T-cell (primary cell): ENCODE measurements around the gene PDXDC1. TPM values are rescaled to one million over a fixed set of nuclear protein-coding genes. Genes with fewer than 3 reads are reported as not detected.
A peak's percentile ranks its signal among the peaks of the same experiment; 100 is the strongest.
"Not testable (repeated sequence)": the region's sequence is repeated elsewhere in the genome, so short reads cannot be mapped to it uniquely, and the experiment has no call there.

Experiments used
- ATAC-seq, 4 experiments: fragments of 200-7000 bp in 3 of 4; fragments of 150-1000 bp in 1 of 4; cut with Tn5 transposase; replicated peaks in 1 of 4; 1 replicate in 3 of 4; 2 replicates in 1 of 4; pipeline ENCODE4 v1.10.0; 2021; ENCODE audit warnings: moderate library complexity in 3 of 4, mild to moderate bottlenecking in 2 of 4, moderate number of reproducible peaks in 1 of 4
- CTCF ChIA-PET, 2 donors: fragments of 300-600 bp; sonication (Branson Sonifier 250); formaldehyde crosslinking; loops; one replicate each; lab custom pipeline; 2022; ENCODE audit warnings: antibody characterized with exemption in 2 of 2; lab: Charles Lee
- POLR2A ChIA-PET, 2 donors: fragments of 300-600 bp; sonication (Branson Sonifier 250); formaldehyde crosslinking; loops; one replicate each; lab custom pipeline; 2022; ENCODE audit warnings: antibody characterized with exemption in 2 of 2; lab: Charles Lee
- DNase-seq, 35 experiments: peaks; one replicate each; pipeline versions ENCODE4 v3.0.0 to v3.0.0-alpha.2; 2013 to 2023
- H3K27ac ChIP-seq: one replicate; pipeline ENCODE4 v1.5.1; 2013; ENCODE audit warnings: low read length
- H3K27me3 ChIP-seq, 2 experiments: replicated peaks in 1 of 2; 1 replicate in 1 of 2; 2 replicates in 1 of 2; pipeline versions ENCODE4 v1.6.1 to v1.7.0; 2013; ENCODE audit warnings: low read length in 1 of 2, mixed read lengths in 1 of 2; ENCODE audit not compliant: control insufficient read depth in 2 of 2, insufficient read depth in 2 of 2; ENCODE audit errors: extremely low read depth in 1 of 2
- H3K36me3 ChIP-seq, 2 donors: 1 replicate in 1 of 2; 2 replicates in 1 of 2; pipeline versions ENCODE4 v1.6.1 to v1.7.0; 2013; ENCODE audit warnings: low read length in 1 of 2; ENCODE audit not compliant: control insufficient read depth in 2 of 2, insufficient read depth in 1 of 2; ENCODE audit errors: extremely low read depth in 1 of 2
- H3K4me1 ChIP-seq, 2 experiments: 1 replicate in 1 of 2; 2 replicates in 1 of 2; pipeline versions ENCODE4 v1.6.1 to v1.7.0; 2013; ENCODE audit warnings: low read length in 2 of 2, mixed read lengths in 1 of 2; ENCODE audit not compliant: insufficient read depth in 2 of 2, control insufficient read depth in 1 of 2; ENCODE audit errors: extremely low read depth in 1 of 2
- H3K4me3 ChIP-seq, 2 donors: 1 replicate in 1 of 2; 2 replicates in 1 of 2; pipeline versions ENCODE4 v1.5.1 to v1.7.0; 2013; ENCODE audit warnings: mild to moderate bottlenecking in 2 of 2, low read length in 1 of 2, moderate library complexity in 1 of 2; ENCODE audit not compliant: control insufficient read depth in 1 of 2; ENCODE audit errors: extremely low read depth in 1 of 2
- H3K9me3 ChIP-seq: 2 replicates; pipeline ENCODE4 v1.7.0; 2013
- H3K27ac Mint-ChIP-seq, 2 donors: one replicate each; pipeline ENCODE4 v1.8.0; 2020 to 2021; ENCODE audit warnings: mild to moderate bottlenecking in 2 of 2, mixed read lengths in 2 of 2
- H3K27me3 Mint-ChIP-seq, 2 donors: one replicate each; pipeline ENCODE4 v1.8.0; 2021 to 2022; ENCODE audit warnings: mixed read lengths in 2 of 2
- H3K36me3 Mint-ChIP-seq: one replicate; pipeline ENCODE4 v1.8.0; 2021; ENCODE audit warnings: mixed read lengths
- H3K4me1 Mint-ChIP-seq, 3 donors: one replicate each; pipeline ENCODE4 v1.8.0; 2020 to 2022; ENCODE audit warnings: mixed read lengths in 3 of 3, mild to moderate bottlenecking in 1 of 3
- H3K4me3 Mint-ChIP-seq, 3 donors: one replicate each; pipeline ENCODE4 v1.8.0; 2020 to 2022; ENCODE audit warnings: mild to moderate bottlenecking in 3 of 3, mixed read lengths in 3 of 3, moderate library complexity in 3 of 3
- H3K9me3 Mint-ChIP-seq, 3 donors: one replicate each; pipeline ENCODE4 v1.8.0; 2020 to 2022; ENCODE audit warnings: mixed read lengths in 3 of 3
- WGBS: methylation state at CpG from one replicate; pipeline ENCODE4 v1.1.5; 2013; ENCODE audit warnings: missing lambda C conversion rate; ENCODE audit not compliant: insufficient coverage; 5-methylcytosine and 5-hydroxymethylcytosine counted together
- total RNA-seq, 35 experiments: library from RNA in 6 of 35; stranded (reverse) in 6 of 35; fragments of 120-200 nt in 1 of 35; gene quantifications; one replicate each; pipeline versions ENCODE4 v1.2.1 to v1.2.4 and lab custom pipeline; 2013 to 2026

Gene PDXDC1
- total RNA-seq (10 to 100 TPM; 63.3 to 84.7 (median 72.4) TPM), total RNA-seq (lab: John Stamatoyannopoulos, UW) (91.0 to 170 (median 135) reads per million in 29 experiments)
- total RNA-seq (2013), result 42.8 TPM

DNA sequence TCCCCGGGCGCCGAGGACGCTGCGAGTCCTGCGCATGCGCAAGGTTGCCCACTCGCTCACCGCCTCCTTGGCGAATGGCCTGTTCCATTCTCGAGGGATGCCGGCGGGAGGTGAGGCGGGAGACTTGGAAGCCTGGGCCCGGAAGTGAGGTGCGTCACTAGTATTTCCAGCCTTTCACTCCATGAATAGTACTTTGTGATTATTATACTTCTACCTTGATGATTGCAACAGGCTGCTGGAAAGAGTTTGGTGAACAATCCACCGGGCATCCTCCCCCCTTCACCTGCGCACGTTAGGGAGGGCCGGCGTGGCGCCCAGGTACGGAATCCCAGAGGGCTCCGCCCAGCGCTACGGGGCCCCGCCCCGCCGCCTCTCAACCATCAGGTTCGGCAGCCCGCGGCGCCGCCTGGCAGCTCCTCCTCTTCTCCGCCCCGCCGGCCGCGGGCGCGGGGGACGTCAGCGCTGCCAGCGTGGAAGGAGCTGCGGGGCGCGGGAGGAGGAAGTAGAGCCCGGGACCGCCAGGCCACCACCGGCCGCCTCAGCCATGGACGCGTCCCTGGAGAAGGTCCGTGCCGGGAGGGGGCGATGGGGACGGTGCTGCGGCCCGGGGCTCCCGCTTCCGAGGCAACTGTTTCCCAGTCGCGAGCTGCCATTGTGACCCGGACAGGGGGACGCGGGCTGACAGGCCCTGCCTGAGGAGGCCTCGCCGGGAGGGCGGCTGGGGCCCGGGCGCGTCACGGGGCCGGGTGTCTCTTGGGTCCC is at the start of gene PDXDC1:
Gene PDXDC1, plus strand, starts transcription at position 371 of the 762 bp plus-strand sequence. Its CDS starts 174 bp downstream, at position 545.
- ATAC-seq (peak; percentile 93 to 99 (median 98)), DNase-seq (peak; percentile 94 to 100 (median 98))
- not testable (repeated sequence) for H3K9me3 Mint-ChIP-seq, H3K27me3 ChIP-seq, H3K27me3 Mint-ChIP-seq, H3K36me3 ChIP-seq, H3K9me3 ChIP-seq, H3K36me3 Mint-ChIP-seq
- peak within 1 kb of the TSS; percentile 86 to 89 (median 88) for H3K4me3 Mint-ChIP-seq
- H3K4me1 Mint-ChIP-seq, result peaks cover 29 to 37% (median 31%) of the 10 kb centered on the region in 3 donors
- peak within 1 kb of the TSS; percentile 89 to 90 for H3K27ac Mint-ChIP-seq
- peak within 1 kb of the TSS; percentile 69 to 71 for H3K4me3 ChIP-seq
- ChIA-PET CTCF (interaction anchor here in 1 of 2 donors (1.2 kb wide), 1 partner anchor 47 kb away, joined by 3 read pairs; no protein-coding TSS in a partner anchor), POLR2A (interaction anchor here in 1 of 2 donors (0.6 kb wide), 1 partner anchor 913 kb away, joined by 3 read pairs; the partner anchor contains the start of gene CEP20)
- H3K4me1 ChIP-seq, result peaks cover 0 to 18% of the 10 kb centered on the region in 2 experiments
- H3K27ac ChIP-seq, result peak within 1 kb of the TSS; percentile 67
- WGBS, result 0% methylated on average over 40 of the region's 74 CpGs

- peak in 3 of 35 experiments; percentile 3 to 7 (median 4) for DNase-seq
- H3K4me3 Mint-ChIP-seq, H3K27ac ChIP-seq, H3K9me3 ChIP-seq, H3K4me3 ChIP-seq, H3K36me3 ChIP-seq, CTCF ChIA-PET, H3K36me3 Mint-ChIP-seq, H3K4me1 ChIP-seq, H3K9me3 Mint-ChIP-seq, H3K4me1 Mint-ChIP-seq, H3K27me3 Mint-ChIP-seq, POLR2A ChIA-PET, H3K27me3 ChIP-seq: not testable (repeated sequence)
- WGBS, result no CpG with 5 or more reads among the region's 31 CpGs
- peak overlapping the region in 1 of 2 donors; percentile 68 for H3K27ac Mint-ChIP-seq
- ATAC-seq, result peak in 1 of 4 experiments; percentile 18
Measured at GRCh38 chr16:14928064-14928714, 46.6 kb upstream of the PDXDC1 start.

- H3K9me3 ChIP-seq, H3K4me1 ChIP-seq, H3K27me3 ChIP-seq, H3K36me3 ChIP-seq, H3K27ac ChIP-seq, ATAC-seq, DNase-seq, POLR2A ChIA-PET, H3K4me3 ChIP-seq, H3K36me3 Mint-ChIP-seq, H3K27ac Mint-ChIP-seq, H3K4me3 Mint-ChIP-seq, H3K4me1 Mint-ChIP-seq, H3K27me3 Mint-ChIP-seq, CTCF ChIA-PET, H3K9me3 Mint-ChIP-seq: not testable (repeated sequence)
- no CpG with 5 or more reads among the region's 26 CpGs for WGBS
Measured at GRCh38 chr16:14929176-14929575, 45.6 kb upstream of the PDXDC1 start.

GRCh38 chr16:14930246-14930645 is 44.6 kb upstream of the PDXDC1 start:
- H3K4me1 Mint-ChIP-seq, H3K4me1 ChIP-seq, H3K27ac Mint-ChIP-seq, DNase-seq, CTCF ChIA-PET, H3K4me3 Mint-ChIP-seq, H3K36me3 Mint-ChIP-seq, H3K36me3 ChIP-seq, H3K4me3 ChIP-seq, H3K9me3 Mint-ChIP-seq, H3K9me3 ChIP-seq, POLR2A ChIA-PET, ATAC-seq, H3K27me3 Mint-ChIP-seq, H3K27ac ChIP-seq, H3K27me3 ChIP-seq: not testable (repeated sequence)
- no CpG with 5 or more reads among the region's 25 CpGs for WGBS

GRCh38 chr16:14930971-14931370 is 43.9 kb upstream of the PDXDC1 start:
- H3K36me3 ChIP-seq, DNase-seq, H3K27me3 Mint-ChIP-seq, H3K4me3 ChIP-seq, H3K27ac Mint-ChIP-seq, H3K36me3 Mint-ChIP-seq, H3K9me3 Mint-ChIP-seq, H3K4me1 ChIP-seq, H3K4me3 Mint-ChIP-seq, CTCF ChIA-PET, H3K4me1 Mint-ChIP-seq, POLR2A ChIA-PET, H3K27me3 ChIP-seq, H3K27ac ChIP-seq, H3K9me3 ChIP-seq, ATAC-seq: not testable (repeated sequence)
- WGBS, result no CpG with 5 or more reads among the region's 19 CpGs

- H3K36me3 Mint-ChIP-seq, H3K4me3 Mint-ChIP-seq, H3K27ac Mint-ChIP-seq, DNase-seq, H3K4me3 ChIP-seq, H3K9me3 ChIP-seq, H3K4me1 ChIP-seq, H3K27me3 Mint-ChIP-seq, H3K4me1 Mint-ChIP-seq, H3K36me3 ChIP-seq, ATAC-seq, H3K27ac ChIP-seq, CTCF ChIA-PET, H3K27me3 ChIP-seq, H3K9me3 Mint-ChIP-seq, POLR2A ChIA-PET: not testable (repeated sequence)
- no CpG with 5 or more reads among the region's 47 CpGs for WGBS
Measured at GRCh38 chr16:14932581-14933375, 42.0 kb upstream of the PDXDC1 start.
